ENCODE results near the gene ARHGAP26.

The ARHGAP26 gene

DNA sequence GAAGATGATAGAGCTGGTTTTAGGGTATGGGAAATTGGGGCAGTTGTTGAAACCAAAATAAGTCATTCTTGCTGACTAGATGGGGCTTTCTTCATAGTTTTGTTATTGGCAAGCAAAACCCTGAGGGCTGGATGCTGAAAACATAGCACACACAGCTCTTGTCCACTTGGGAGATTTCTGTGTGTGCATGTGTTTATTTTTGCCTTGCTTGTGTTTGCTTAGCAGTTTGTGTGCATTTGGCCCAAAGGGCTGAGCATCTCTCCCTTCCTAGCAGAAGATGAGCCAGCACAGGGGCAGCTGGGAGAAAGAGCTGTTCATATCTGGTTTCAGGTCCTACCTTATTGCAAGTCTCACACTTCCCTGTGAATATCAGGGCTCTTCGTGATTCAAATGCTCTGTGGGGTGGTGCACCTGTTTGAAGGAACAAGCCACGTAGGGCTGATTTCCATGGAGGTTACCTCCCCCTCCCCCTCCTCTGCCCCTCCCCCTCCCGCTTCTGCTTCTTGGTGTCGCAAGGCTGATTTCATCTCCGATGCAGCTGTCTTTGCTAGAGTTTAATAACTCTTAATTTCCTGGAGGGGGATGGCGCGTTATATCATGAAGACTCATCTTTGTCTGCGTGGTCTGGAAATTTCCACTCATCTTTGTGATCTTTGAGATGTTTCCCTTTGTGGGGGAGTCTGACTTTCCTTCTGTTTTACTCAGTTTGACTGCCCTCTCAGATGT lies 296.5 kb downstream of the ARHGAP26 start:
- TF ChIP-seq JUND (IDR thresholded peaks at IDR 0.05; ENCODE audit: low read depth): no peak
- peak in 1 of 2 experiments; percentile 60 for DNase-seq (ENCODE audit: low read depth in 1 of 2, low spot score in 1 of 2)
- in situ Hi-C loops (cut with HindIII; ENCODE audit: low pct_unique_long_range_greater_than_20kb, low sequenced_read_pairs): no loop called here

DNA sequence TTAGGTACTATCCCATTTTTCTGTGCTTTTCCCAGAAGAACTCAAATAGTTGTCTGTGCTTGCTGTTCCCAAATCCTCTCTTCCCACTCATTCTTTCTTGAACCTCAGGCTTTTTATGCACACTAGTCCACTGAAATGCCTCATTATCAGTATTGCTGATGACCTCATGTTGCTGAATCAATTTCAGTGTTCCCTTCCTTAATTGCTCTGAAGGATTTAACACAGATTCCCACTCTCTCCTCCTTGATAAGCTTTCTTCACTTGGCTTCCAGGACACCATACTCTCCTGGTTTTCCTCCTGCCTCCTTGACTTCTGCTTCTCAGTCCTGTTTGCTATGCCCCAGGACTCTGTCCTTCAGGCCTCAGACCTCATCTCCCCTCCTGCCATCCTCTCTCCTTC lies 298.5 kb downstream of the ARHGAP26 start:
- no peak for DNase-seq (ENCODE audit: low read depth in 1 of 2, low spot score in 1 of 2)
- TF ChIP-seq JUND (IDR thresholded peaks at IDR 0.05; ENCODE audit: low read depth): no peak
- in situ Hi-C loops (cut with HindIII; ENCODE audit: low pct_unique_long_range_greater_than_20kb, low sequenced_read_pairs): no loop called here

DNA sequence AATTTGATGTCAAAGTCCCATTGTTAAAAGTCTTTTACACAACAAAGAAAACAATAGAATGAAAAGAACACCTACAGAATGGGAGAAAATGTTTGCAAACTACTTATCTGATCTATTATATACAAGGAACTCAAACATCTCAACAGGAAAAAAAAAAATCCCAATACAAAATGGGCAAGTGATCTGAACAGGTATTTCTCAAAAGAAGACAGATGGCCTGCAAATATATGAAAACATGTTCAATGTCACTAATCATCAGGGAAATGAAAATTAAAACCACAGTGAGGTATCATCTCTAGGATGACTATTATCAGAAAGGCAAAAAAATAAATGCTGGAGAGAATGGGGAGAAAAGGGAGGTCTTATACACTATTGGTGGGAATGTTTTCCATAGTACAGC lies 301.8 kb downstream of the ARHGAP26 start:
- in situ Hi-C loops (cut with HindIII; ENCODE audit: low pct_unique_long_range_greater_than_20kb, low sequenced_read_pairs): no loop called here
- no peak for TF ChIP-seq JUND (IDR thresholded peaks at IDR 0.05; ENCODE audit: low read depth)

DNA sequence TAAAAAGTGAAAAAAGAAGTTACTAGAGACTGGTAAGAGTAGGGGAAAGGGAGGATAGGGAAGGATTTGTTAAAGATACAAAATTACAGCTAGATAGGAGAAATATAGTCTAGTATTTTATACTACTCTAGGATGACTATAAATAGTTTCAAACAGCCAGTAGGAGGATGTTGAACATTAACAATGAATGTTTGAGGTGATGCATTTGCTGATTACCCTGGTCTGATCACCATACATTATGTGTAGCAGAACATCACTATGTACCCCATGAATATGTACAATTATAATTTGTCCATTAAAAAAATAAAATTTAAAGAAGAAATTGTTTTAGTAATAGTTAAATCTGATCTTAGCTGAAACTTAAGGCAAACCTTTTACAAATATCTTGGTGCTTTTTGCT lies 302.6 kb downstream of the ARHGAP26 start:
- TF ChIP-seq JUND (IDR thresholded peaks at IDR 0.05; ENCODE audit: low read depth): no peak
- in situ Hi-C loops (cut with HindIII; ENCODE audit: low pct_unique_long_range_greater_than_20kb, low sequenced_read_pairs): no loop called here
- DNase-seq (ENCODE audit: low read depth in 1 of 2, low spot score in 1 of 2): no peak

More for the DNA sequence above, 301.8 kb downstream of the ARHGAP26 start:
- no peak for DNase-seq (ENCODE audit: low read depth in 1 of 2, low spot score in 1 of 2)

DNA sequence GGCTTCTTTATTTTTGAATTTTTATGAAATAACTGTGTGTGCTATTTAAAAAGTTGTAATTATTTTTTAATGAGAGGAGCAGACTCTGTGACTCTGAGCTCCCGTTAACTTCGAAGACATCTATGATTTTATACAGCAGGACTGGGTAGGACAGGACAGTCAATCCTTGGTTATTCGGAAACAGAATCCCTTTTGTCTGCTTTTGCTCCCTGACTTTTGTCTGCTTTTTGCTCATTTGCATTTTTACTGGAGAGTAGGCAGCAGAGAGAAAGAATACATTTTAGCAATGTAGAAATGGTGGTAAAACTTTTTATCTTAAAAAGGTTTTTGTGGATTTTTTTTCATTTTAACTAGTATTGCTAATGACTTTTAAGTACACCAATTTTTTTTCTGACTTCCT lies 303.6 kb downstream of the ARHGAP26 start:
- in situ Hi-C loops (cut with HindIII; ENCODE audit: low pct_unique_long_range_greater_than_20kb, low sequenced_read_pairs): no loop called here
- no peak for TF ChIP-seq JUND (IDR thresholded peaks at IDR 0.05; ENCODE audit: low read depth)
- no peak for DNase-seq (ENCODE audit: low read depth in 1 of 2, low spot score in 1 of 2)

DNA sequence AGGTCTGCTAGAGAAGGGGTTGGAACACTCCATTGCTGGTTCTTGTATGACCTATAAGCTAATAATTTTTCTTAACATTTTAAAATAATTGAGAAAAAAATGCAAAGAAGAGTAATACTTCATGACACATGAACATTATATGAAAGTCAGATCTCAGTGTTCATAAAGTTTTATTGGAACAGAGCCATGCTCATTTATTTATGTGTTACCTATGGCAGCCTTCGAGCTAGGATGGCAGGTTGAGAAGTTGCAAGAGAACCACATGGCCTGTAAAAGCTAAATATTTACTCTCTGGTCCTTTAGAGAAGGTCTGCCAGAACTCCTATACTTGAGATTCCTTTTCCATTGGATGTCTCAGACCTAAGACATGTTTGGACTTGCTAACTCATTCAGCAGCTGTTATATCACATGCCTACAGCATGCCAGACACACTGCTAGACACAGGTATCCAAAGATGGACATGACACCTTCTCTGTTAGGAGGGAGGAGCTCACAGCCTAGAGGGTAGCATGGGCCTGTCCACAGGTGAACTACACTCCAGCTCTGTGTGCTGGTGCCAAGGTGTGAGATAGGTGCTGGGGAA lies 304.3 kb downstream of the ARHGAP26 start:
- peak in 1 of 2 experiments; percentile 50 for DNase-seq (ENCODE audit: low read depth in 1 of 2, low spot score in 1 of 2)
- TF ChIP-seq JUND (IDR thresholded peaks at IDR 0.05; ENCODE audit: low read depth): no peak
- in situ Hi-C loops (cut with HindIII; ENCODE audit: low pct_unique_long_range_greater_than_20kb, low sequenced_read_pairs): no loop called here

- in situ Hi-C loops (cut with HindIII; ENCODE audit: low pct_unique_long_range_greater_than_20kb, low sequenced_read_pairs): no loop called here
- TF ChIP-seq JUND (IDR thresholded peaks at IDR 0.05; ENCODE audit: low read depth): no peak
- no peak for DNase-seq (ENCODE audit: low read depth in 1 of 2, low spot score in 1 of 2)
These were observed 306.2 kb downstream of the ARHGAP26 start for GRCh38 chr5:143076377-143076776.

DNA sequence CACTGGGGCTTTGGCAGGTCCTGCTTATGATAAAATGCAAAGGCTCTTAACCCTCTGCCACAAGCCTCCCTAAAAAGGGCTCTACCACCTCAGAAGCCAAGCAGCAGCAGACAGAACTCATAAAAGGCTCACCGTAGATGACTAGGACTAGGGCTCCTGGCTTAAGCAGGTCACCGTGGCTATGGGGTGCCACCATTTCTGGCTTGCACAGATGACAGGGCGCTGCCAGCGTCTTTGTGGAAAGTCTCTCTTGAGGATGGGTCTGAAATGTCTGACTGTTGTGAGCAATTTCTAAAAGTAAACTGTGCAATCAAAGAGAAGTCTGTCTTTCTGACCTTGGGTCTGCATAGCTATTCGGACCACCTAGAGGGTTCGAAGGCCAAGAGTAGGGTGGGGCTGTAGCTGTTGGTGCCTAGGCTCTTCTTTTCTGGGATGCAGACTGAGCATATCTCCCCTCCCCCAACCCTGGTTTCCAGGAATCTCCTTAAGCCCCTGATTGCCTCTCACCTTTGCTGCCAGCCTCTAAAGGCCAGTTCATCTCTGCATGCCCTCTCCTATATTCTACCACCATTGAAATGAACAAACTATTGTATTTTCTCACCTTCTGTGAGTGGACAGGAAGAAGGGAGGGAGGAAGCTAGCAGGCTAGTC lies 307.4 kb downstream of the ARHGAP26 start:
- DNase-seq (ENCODE audit: low read depth in 1 of 2, low spot score in 1 of 2): no peak
- TF ChIP-seq JUND (IDR thresholded peaks at IDR 0.05; ENCODE audit: low read depth): no peak
- in situ Hi-C loops (cut with HindIII; ENCODE audit: low pct_unique_long_range_greater_than_20kb, low sequenced_read_pairs): no loop called here

- DNase-seq (ENCODE audit: low read depth in 1 of 2, low spot score in 1 of 2): no peak
- no peak for TF ChIP-seq JUND (IDR thresholded peaks at IDR 0.05; ENCODE audit: low read depth)
- in situ Hi-C loops (cut with HindIII; ENCODE audit: low pct_unique_long_range_greater_than_20kb, low sequenced_read_pairs): no loop called here
These were observed 308.1 kb downstream of the ARHGAP26 start for GRCh38 chr5:143078313-143078712.

- in situ Hi-C loops (cut with HindIII; ENCODE audit: low pct_unique_long_range_greater_than_20kb, low sequenced_read_pairs): no loop called here
- TF ChIP-seq JUND (IDR thresholded peaks at IDR 0.05; ENCODE audit: low read depth): no peak
- no peak for DNase-seq (ENCODE audit: low read depth in 1 of 2, low spot score in 1 of 2)
These were observed 308.8 kb downstream of the ARHGAP26 start for GRCh38 chr5:143078971-143079370.

GRCh38 chr5:143080407-143080806 lies 310.2 kb downstream of the ARHGAP26 start:
- DNase-seq (ENCODE audit: low read depth in 1 of 2, low spot score in 1 of 2): no peak
- TF ChIP-seq JUND (IDR thresholded peaks at IDR 0.05; ENCODE audit: low read depth): no peak
- in situ Hi-C loops (cut with HindIII; ENCODE audit: low pct_unique_long_range_greater_than_20kb, low sequenced_read_pairs): no loop called here

DNA sequence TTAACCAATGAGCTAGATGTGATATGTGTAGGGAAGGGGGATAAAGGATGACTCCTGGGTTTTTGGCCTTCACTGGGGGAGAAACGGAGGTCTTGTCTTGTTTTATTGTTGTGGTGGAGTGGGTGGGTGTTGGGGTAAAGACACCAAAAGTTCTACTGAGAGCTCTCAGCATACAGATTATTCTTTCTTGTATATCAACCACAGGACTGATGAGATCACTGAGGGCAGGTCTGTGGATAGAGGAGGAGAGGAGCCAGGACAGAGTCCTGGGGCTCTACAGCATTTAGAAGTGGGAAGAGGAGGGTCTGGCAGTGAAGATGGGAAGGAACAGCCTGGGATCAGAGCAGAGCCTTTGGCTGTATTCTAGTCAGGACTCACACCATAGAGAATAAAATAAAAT lies 310.8 kb downstream of the ARHGAP26 start:
- in situ Hi-C loops (cut with HindIII; ENCODE audit: low pct_unique_long_range_greater_than_20kb, low sequenced_read_pairs): no loop called here
- no peak for TF ChIP-seq JUND (IDR thresholded peaks at IDR 0.05; ENCODE audit: low read depth)
- DNase-seq (ENCODE audit: low read depth in 1 of 2, low spot score in 1 of 2): no peak

GRCh38 chr5:143083006-143083405 lies 312.8 kb downstream of the ARHGAP26 start:
- no peak for TF ChIP-seq JUND (IDR thresholded peaks at IDR 0.05; ENCODE audit: low read depth)
- DNase-seq (ENCODE audit: low read depth in 1 of 2, low spot score in 1 of 2): no peak
- in situ Hi-C loops (cut with HindIII; ENCODE audit: low pct_unique_long_range_greater_than_20kb, low sequenced_read_pairs): no loop called here

Data from T47D (cell line).